ENCODE data around the gene WNT7A. TPM values are rescaled to one million over a fixed set of nuclear protein-coding genes. Genes with fewer than 3 reads are reported as not detected.

Gene WNT7A
- polyA plus RNA-seq, 1 of the 3 experiments (the other 2 are of a cell fraction): not detected

DNA sequence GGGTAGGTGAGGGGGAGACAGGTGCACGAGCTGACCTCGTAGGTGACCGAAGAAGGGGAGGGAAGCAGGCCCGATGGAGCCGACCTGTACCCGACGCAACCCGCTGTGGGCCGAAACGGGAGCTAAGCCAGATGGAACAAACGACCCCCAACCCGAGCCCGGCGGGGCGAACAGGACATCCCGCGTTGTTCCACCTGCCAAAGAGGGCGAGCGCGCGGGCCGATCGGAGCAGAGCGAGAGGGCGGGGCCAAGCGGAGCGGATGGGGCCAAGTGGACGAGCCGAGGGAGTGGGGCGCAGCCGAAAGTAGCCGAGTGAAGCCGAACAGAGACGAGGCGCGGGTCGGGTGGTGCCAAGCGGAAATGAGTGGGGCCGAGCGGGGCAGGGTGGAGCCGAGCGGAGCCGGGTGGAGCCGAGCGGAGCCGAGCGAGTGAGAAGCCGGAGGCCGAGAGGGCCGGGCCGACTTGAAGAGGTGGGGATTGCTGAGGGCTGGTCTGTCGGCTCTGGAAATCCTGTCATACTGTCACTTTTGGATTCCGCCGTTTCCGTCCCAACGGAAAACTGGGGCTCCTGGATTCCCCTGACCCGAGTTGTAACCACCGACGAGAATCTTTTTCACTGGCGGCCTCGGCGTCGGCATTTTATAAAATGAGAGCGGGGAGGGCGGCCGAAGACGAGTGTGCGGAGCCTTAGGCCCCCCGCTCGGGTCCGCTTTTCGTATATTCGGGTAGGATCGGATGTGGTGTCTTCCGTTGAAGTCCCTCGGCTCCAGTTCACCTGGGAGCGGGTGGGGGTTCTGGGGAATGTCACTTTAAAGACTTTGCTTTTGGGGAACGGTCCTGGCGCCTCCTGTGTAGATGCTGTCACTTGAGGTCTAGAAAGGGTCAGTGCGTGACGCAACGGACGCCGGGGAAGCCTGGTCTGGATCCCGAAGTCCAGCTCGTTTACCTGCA is 15.6 kb upstream of the WNT7A start:
- Histone ChIP-seq H3K27ac (ENCODE audit: low read depth in 2 of 2, low read length in 1 of 2) (no peak overlapping the region; a peak in 1 of 4 replicates), H3K36me3 (replicated peaks in 1 of 2; ENCODE audit: control insufficient read depth in 1 of 2, insufficient read depth in 2 of 2, low read length in 1 of 2) (no peaks in the 10 kb centered on the region), H3K9me3 (no peaks in the 10 kb centered on the region), H3K79me2 (ENCODE audit: insufficient read depth) (no peaks in the 10 kb centered on the region), H4K20me1 (ENCODE audit: insufficient read depth) (no peaks in the 10 kb centered on the region), H3K4me3 (ENCODE audit: low read depth in 2 of 2, low read length in 1 of 2) (peak overlapping the region; percentile 61 to 69), H3K9ac (peak overlapping the region; percentile 72), H2AFZ (ENCODE audit: low read depth) (peak overlapping the region; percentile 100), H3F3A (replicated peaks; ENCODE audit: insufficient read depth) (peaks cover 3% of the 10 kb centered on the region), H3K9me2 (no peaks in the 10 kb centered on the region), H3K4me1 (ENCODE audit: control insufficient read depth in 1 of 2, insufficient read depth in 2 of 2, low read depth in 1 of 2, low read length in 1 of 2) (peaks cover 7 to 12% of the 10 kb centered on the region in 2 experiments; a peak in 3 of 4 replicates), H3K4me2 (peak overlapping the region; percentile 97), H3K27me3 (ENCODE audit: insufficient read depth) (no peaks in the 10 kb centered on the region)
- POLR2A ChIA-PET: interaction anchor here (0.6 to 1.5 kb wide), 3 partner anchors 111 to 230 kb away, joined by 3 to 10 read pairs (median 4); partner anchors contain the start of genes CHCHD4 and TMEM43
- 3% methylated on average over 43 of the region's 86 CpGs for WGBS (ENCODE audit: low lambda C conversion rate)
- peak; percentile 98 for DNase-seq
- TF ChIP-seq EZH2phosphoT487 (IDR thresholded peaks at IDR 0.05; ENCODE audit: borderline replicate concordance, low read depth): no peak
- TF ChIP-seq SIN3A (IDR thresholded peaks at IDR 0.05; ENCODE audit: borderline replicate concordance, low read depth, low read length): 0 out of 2 replicates have a peak, but pooled peaks have one; percentile 33
- peak; percentile 57; the same call in 1 of the 2 replicates for TF ChIP-seq MXI1 (IDR thresholded peaks at IDR 0.05; ENCODE audit: low read depth, low read length)
- CTCF ChIA-PET: interaction anchor here (0.7 to 4.5 kb wide), 35 partner anchors 10 to 571 kb away, joined by 3 to 48 read pairs (median 6); partner anchors contain the start of genes CHCHD4, LSM3, TMEM43 and WNT7A

DNA sequence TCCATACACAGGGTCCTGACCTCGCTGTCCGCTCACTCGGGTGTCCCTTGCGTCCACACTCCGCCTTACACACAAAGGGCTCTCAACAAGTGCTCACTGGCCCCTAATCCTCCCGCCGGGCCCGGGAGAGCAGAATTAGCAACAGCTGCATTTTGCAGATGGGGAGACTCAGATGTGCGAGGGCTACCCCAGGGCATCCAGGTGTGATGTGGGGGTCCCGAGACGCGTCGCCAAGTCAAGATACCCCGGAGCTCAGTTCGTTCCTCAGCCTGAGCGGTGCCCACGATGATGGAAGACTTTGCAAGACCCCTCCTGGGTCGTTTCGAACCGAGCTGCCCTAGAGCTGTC is 14.9 kb upstream of the WNT7A start:
- Histone ChIP-seq H3K36me3 (replicated peaks in 1 of 2; ENCODE audit: control insufficient read depth in 1 of 2, insufficient read depth in 2 of 2, low read length in 1 of 2) (no peaks in the 10 kb centered on the region), H3K4me3 (ENCODE audit: low read depth in 2 of 2, low read length in 1 of 2) (peak overlapping the region; percentile 61 to 69; a peak in 3 of 4 replicates), H3K27ac (ENCODE audit: low read depth in 2 of 2, low read length in 1 of 2) (no peak overlapping the region), H3K9me2 (no peaks in the 10 kb centered on the region), H3K9ac (no peak overlapping the region), H3K27me3 (ENCODE audit: insufficient read depth) (no peaks in the 10 kb centered on the region), H3K4me2 (peak overlapping the region; percentile 97; the same call in 1 of the 2 replicates), H3F3A (replicated peaks; ENCODE audit: insufficient read depth) (peaks cover 3% of the 10 kb centered on the region), H3K79me2 (ENCODE audit: insufficient read depth) (no peaks in the 10 kb centered on the region), H4K20me1 (ENCODE audit: insufficient read depth) (no peaks in the 10 kb centered on the region), H3K4me1 (ENCODE audit: control insufficient read depth in 1 of 2, insufficient read depth in 2 of 2, low read depth in 1 of 2, low read length in 1 of 2) (peaks cover 7 to 12% of the 10 kb centered on the region in 2 experiments; a peak in 3 of 4 replicates), H3K9me3 (no peaks in the 10 kb centered on the region), H2AFZ (ENCODE audit: low read depth) (peak overlapping the region; percentile 100; the same call in 1 of the 2 replicates)
- 69% methylated on average over 14 of the region's 20 CpGs for WGBS (ENCODE audit: low lambda C conversion rate)
- ChIA-PET CTCF (interaction anchor here (0.7 to 4.5 kb wide), 11 partner anchors 9 to 398 kb away, joined by 3 to 45 read pairs (median 12); partner anchors contain the start of genes CHCHD4, TMEM43 and WNT7A), POLR2A (interaction anchor here (1.5 kb wide), 1 partner anchor 230 kb away, joined by 4 read pairs; the partner anchor contains the start of genes CHCHD4 and TMEM43)
- TF ChIP-seq TAF1 (IDR thresholded peaks at IDR 0.05; ENCODE audit: borderline replicate concordance, low read depth, low read length) (no peak), RAD21 (IDR thresholded peaks at IDR 0.05; ENCODE audit: low read length) (no peak), MEF2A (IDR thresholded peaks at IDR 0.05; ENCODE audit: borderline replicate concordance, low read depth) (no peak), RXRA (IDR thresholded peaks at IDR 0.05; ENCODE audit: borderline replicate concordance, low read depth) (no peak), FOXJ3 (CRISPR knock-in tag; IDR thresholded peaks at IDR 0.05) (no peak), EZH2phosphoT487 (IDR thresholded peaks at IDR 0.05; ENCODE audit: borderline replicate concordance, low read depth) (no peak)
- TF ChIP-seq, protein P1, sequence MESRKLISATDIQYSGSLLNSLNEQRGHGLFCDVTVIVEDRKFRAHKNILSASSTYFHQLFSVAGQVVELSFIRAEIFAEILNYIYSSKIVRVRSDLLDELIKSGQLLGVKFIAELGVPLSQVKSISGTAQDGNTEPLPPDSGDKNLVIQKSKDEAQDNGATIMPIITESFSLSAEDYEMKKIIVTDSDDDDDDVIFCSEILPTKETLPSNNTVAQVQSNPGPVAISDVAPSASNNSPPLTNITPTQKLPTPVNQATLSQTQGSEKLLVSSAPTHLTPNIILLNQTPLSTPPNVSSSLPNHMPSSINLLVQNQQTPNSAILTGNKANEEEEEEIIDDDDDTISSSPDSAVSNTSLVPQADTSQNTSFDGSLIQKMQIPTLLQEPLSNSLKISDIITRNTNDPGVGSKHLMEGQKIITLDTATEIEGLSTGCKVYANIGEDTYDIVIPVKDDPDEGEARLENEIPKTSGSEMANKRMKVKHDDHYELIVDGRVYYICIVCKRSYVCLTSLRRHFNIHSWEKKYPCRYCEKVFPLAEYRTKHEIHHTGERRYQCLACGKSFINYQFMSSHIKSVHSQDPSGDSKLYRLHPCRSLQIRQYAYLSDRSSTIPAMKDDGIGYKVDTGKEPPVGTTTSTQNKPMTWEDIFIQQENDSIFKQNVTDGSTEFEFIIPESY (IDR thresholded peaks at IDR 0.05; ENCODE audit: borderline replicate concordance, low read depth): no peak
- TF ChIP-seq, protein P2, sequence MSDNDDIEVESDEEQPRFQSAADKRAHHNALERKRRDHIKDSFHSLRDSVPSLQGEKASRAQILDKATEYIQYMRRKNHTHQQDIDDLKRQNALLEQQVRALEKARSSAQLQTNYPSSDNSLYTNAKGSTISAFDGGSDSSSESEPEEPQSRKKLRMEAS (IDR thresholded peaks at IDR 0.05; ENCODE audit: low read depth): no peak
- DNase-seq: no peak

Measured in SK-N-SH (cell line).